Measurements from ENCODE around the gene PIBF1.

The PIBF1 gene

GRCh38 chr13:73061876-73062275 is 279.9 kb downstream of the PIBF1 start:
- DNase-seq, result no peak

- DNase-seq, result no peak
Measured at GRCh38 chr13:73062468-73062867, 280.5 kb downstream of the PIBF1 start.

DNA sequence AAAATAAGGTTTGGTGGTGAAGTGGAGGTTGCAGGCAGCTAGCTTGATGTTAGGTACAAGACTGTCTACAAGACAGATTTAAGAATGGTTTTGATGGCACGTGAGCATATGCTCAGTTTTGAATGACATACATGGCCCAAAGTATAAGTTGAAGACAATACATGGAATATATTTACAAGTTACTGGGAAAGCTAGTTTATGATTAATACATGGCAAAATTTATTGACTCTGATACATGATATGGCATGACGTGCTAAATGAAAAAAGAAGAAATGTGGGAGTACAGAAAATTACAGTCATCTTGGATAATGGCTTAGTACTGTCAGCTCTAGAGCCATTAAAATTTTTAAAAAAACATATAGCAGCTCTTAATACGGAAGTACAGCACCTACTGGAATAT is 281.2 kb downstream of the PIBF1 start:
- no peak for DNase-seq

- DNase-seq, result no peak
Measured at GRCh38 chr13:73065036-73065435, 283.1 kb downstream of the PIBF1 start.

DNA sequence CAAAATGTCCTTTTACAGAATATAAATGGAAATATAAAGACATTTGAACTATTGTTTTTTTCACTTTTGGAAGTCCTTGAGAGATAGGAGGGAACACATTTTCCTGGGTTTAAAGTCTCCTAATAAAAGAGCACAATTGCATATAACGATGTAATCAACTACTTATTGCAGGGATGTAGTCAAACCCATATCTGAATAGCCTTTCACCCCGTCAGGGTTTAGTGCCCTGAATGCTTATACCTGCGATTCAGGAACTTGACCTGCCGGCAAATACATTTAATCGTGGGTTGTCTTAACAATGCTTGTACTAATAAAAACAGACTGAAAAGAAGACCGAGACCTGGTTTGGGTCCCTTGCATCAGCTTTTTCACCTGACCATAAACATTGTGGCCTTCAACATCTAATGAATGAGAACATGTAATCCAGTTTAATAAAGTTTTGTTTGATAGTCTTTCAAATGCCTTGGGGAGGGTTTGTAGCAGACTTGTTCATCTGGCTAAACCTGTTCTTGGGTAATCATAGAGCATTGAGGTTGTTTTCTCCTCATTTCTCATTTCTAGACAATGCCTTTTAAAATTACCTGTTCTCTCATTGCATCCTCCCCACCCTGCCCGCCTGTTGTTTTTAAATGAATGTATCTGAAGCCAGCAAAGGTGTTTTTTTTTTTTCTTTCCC is 283.9 kb downstream of the PIBF1 start:
- DNase-seq, result no peak
